GM15510 (cell line): ENCODE data around the gene PKLR.

ENCODE experiments used
- POLR2A ChIP-seq: IDR thresholded peaks from 3 replicates; pipeline ENCODE4 v1.6.1; 2011; ENCODE audit warnings: borderline replicate concordance; ENCODE audit not compliant: insufficient read length; ENCODE audit errors: extremely low read depth

Gene PKLR

DNA sequence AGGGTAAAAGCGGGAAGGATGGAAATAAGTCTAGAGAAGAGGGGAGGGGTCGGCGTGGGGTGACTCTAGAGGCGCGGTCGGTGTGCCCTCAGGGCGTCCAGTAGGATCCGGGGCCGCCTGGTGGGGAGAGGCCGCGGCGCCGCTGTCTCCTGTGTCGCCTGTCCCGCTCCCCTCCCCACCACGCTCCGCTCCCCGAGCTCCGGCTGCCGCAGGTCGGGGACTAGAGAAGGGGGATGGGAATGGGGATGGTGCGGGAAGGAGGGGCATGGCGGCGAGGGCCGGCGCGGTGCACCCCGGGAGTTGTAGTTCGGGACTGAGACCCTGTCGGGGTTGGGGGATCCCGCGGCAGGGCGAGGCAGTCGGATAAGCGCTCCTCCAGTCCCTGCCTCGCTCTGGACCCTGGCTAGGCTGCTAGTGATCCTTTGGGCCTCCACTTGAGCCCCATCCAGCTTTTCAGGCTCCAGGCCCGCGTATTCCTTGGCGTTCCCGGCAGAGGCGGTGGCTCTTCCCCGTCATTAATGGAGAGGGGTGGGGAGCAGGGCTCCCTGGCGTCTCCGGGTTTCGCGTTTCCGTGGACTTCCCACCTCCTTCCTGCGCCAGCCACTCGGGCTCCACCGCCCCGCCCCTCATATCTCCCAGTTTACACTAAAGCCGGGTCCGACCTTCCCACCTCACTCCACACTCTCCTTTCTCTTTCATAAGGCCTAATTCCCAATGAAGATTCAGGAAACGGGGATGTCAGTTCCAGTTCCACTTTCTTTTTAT, 45.8 kb downstream of the PKLR start, which contains the start of gene ENTREP3:
Gene ENTREP3, minus strand, starts transcription at position 241 of the 765 bp plus-strand sequence. CDS start 606 bp downstream, outside the sequence.
- TF ChIP-seq POLR2A, result peak; percentile 65

DNA sequence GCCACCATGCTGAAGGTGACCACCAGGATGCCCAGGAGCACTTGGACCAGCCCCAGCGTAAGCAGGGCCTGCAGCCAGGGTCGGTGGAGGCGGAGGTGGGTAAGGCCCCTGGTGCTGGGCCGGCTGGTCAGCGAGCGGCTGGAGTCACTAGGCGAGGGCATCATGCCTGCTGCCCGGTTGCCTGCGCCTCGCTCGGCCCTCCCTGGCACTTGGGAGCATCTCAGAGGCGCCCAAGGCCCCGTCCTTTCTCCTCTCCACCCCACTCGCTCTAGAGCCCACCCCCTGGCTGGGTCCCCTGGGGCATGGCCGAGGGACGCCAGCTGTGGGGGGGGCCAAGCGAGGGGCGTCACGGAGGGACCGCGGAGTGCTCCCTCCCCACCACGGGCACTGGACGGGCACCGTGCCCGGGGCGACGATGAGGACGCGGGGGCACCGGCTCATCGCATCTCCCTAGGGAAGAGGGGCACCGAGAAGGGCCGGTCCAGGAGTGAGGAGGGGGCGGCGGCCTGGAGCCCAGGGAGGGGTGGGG, 46.5 kb downstream of the PKLR start:
- TF ChIP-seq POLR2A, result no peak

DNA sequence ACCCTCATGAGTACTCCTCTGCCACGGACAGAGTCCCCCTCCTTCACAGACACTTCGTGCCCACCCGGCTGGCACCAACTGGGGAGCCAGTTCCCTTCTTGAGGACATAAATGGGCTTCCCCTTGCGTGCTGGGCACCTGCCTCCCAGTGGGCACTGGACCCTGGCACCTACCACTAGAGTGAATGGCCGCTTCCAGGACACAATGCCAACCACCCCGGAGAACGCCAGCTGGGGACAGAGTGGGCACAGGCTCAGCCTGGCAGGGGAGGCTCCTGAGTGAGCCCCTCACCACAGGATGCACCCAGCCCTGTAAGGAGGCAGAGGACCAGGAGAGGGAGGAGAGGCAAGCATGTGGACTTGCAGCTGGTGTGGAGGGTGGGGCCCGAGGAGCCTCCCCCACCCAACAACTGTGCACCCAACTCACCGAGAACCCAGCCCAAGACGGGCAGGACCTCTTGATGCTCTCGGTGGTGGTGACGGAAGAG, 47.0 kb downstream of the PKLR start:
- no peak for TF ChIP-seq POLR2A

DNA sequence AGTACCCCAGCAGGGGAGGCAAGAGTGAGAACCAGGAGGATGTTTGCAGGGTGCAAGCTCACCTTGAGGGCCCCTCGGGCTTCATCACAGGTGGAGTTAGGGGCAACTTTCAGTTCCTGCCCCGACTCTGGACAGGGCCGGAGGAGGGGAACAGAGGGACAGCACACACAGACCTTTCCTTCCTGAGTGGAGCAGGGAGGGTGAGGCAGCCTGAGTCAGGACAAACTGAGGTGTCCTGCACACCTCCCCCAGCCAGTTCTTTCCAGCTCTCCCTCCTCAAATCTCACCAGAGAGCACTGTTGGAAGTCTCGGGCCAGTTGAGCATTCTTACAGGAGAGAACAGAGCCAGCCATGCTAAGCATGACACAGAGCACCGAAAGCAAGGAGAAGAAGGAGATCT, 47.4 kb downstream of the PKLR start:
- no peak for TF ChIP-seq POLR2A

DNA sequence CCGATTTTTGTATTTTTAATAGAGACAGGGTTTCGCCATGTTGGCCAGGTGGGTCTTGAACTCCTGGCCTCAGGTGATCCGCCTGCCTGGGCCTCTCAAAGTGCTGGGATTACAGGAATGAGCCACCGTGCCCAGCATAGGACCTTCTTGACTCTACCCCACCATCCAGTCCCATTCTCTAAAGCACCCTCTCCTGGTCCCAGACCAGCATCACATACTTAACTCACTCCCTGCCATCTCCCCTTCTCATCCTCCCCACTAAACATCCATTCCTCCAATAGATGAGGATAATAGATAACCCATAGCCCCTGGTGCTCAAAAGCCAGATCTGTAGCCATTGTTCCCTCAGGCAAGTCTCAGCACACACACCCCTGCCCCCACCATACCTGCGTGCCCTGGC, 48.0 kb downstream of the PKLR start:
- no peak for TF ChIP-seq POLR2A

DNA sequence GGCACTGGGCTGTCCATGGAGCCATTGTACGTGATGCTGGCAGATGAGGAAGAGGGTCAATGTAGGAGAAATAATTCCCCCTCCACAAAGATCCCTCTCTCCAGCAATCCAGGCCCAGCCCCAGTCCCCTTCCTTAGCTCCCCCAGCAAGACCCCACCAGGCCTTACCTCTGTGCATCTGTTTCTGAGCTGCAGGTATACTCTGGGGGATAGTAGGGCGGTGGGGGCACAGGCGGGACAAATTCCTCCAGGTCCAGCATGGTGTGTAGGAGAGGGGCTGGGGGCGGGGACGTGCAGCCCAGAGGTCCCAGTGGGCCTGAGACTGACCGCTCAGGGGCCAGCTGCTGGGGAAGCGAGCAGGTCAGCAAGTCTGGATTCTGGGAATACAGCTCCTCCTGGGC, 49.7 kb downstream of the PKLR start:
- no peak for TF ChIP-seq POLR2A

DNA sequence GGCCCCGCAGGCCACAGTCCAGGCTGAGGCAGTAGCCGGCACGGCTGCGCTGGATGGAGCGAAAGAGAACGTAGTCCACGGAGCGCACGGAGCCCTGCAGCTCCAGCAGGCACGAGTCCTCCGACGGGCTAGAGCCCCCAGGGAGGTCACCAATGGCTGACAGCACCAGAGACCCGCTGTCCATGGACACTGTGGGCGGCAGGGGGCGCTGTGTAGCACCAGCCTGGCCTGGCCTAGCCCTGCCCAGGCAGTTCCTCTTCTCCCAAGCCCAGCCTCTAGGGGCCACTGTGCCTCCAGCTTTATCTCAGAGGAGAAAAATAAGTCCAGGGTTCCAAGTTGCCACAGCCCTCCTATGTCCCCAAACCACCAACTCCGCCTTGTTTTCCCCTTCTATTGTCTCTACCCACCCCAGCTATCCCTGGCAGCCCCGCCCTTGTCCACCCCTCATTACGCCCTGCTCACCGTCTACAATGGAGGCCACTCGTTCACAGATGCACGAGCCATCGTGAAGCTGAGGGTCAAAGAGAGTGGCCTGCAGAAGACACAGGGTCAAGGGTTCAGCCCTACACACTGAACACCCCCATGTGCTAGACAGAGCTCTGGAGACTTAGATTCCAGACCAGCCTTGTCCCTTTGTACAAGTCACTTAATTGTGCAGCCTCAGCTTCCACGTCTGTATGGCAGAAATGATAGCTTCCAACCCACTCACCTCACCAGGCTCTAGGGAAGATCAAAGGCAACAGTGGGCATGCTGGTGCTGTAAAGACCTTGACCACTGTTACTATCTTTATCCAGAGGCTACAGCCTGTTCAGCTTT, 50.4 kb downstream of the PKLR start:
- peak; percentile 28 for TF ChIP-seq POLR2A

DNA sequence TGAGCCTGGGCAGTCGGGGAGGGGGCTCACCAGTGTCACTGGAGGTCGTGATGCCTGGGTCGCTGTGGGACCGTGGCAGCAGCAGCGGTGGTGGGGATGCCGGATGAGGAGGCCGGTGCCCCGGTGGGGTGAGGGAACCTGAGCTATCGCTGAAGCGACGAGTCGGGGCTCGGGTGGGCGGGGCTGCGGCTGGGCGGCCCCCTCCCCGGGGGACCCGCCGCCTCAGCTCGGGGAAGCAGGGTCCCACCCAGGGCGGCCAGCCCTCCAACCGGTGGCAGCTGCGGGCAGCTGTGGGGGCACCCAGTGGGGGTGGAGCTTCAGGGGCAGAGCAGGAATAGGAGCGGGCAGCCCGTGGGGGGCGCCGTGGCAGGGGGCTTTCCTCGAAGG, 51.0 kb downstream of the PKLR start:
- no peak for TF ChIP-seq POLR2A

DNA sequence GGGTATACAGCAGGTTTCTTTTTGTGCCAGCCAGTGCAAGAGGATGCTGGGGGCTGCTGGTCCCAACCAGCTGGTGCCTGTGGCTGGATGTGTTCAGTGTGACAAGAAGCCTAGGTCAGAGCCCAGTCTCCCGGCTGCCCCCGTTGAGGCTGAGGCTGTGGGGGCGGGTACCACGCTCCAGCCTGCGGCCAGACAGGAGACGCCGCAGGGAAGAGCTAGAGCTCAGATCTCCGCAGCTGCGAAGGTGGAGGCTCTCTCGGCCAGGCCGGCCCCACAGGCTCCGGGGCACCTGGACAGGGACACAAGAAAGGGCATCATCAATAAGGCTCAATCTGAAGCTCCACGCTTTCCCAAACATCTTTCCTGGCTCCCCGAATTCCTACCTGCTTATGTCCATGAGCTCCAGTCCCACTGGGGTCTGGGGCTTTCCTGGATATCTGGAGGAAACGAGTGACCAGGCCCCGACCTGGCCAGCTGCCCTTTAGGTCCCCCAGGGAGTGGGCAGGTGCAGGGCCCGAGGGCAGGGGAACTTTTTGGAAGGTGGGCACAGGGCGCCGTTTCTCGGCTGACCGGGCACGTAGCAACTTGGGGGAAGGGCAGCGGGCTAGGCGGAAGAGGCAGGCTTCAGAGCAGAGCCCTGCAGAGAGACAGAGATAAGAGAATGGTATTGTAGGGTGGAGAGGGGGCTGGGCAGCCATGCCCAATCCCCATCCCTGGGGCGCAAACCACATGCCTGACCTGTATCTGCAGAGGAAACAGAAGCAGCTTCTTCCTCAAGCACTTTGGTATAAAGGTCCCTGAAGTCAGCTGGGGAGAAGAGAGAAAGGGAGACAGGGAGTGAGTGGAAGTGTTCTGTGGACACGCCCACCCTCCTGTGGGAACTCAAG, 53.3 kb downstream of the PKLR start:
- no peak for TF ChIP-seq POLR2A

DNA sequence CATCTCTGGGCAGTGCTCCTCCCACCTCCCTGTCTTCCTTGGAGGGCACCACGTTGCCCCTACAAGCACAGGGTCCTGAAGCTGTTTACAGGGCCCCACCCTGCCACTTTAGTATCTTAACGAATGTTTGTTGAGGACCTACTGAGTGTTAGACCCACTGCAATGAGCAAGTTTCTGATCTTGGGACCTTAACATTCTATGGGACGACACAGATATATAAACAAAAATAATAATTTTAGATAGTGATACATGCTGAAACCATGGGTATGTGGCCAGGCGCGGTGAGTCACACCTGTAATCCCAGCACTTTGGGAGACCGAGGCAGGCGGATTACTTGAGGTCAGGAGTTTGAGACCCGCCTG, 56.1 kb downstream of the PKLR start:
- TF ChIP-seq POLR2A, result no peak

DNA sequence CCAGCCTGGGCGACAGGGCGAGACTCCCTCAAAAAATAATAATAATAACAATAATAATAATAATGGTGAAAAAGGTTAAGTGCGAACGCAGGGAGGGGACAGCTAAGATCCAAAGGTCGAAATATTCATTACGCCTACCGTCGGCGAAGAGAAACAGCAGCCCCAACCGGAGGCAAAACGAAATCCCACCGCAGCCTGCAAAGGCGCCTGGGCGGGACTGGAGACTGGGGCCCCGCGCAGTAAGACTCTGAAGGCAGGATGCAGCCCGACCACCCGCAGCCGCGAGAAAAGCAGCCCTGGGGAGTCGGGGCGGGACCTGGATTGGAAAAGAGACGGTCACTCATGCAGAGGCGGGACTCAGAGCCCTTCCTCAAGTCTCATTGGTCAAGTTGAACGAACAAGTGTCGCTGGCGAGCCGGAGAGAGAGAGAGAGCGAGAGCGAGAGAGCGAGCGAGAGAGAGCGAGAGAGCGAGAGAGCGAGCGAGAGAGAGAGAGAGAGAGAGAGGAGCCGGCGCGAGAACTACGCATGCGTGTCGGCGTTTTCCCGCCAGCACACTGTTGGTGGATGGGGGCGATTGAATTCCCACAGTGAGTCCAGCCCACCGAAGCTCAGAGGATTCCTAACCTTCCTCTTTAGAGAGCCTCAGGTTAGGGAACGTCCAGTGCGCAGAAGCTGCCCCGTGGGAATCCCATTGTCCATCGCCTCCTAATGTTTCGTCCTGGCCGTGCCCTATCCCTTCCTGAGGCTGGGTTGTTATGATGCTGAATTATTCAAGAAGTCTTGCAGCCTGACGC, 56.7 kb downstream of the PKLR start:
- TF ChIP-seq POLR2A, result peak; percentile 97

DNA sequence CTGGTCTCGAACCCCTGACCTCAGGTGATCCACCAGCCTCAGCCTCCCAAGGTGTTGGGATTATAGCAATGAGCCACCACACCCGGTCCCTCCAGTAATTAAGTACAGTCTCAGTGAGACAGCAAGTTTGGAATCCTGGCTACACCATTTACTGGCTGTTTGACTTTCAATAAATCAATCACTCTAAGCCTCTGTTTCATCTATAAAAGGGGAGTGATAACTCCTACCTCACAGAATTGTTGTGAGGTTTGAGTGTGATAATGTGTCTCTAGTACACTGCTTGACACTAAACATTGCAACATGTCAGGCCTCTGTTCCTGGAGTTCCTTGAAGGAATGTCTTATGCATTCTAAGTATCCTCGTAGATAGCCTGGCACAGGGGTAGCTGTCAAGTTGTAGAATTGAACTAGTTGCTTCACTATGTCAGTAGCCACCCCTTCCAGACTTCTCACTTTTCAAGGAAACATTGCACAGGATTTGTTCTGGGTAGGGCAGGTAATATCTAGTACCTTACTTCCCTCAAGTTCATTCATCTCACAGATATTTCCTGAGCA, 58.4 kb downstream of the PKLR start:
- no peak for TF ChIP-seq POLR2A

DNA sequence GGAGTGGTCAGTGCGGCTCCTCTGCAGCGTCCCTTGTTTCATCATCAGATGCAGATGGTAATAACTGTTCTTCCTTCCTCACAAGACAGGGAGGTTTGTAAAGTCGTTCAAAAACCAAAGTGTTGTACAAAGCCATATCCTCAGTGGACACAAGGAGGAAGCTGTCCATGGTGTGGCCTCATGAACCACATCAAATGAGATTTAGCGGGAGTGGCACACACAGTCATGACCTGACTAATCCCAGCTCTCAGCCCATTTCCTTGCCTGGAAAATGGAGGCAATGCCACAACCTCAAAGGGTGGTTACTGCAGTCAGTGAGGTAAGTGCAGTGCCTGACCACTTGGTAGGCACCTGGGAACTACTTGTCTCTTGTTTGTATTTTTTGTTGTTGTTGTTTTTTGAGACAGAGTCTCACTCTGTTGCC, 59.4 kb downstream of the PKLR start:
- TF ChIP-seq POLR2A, result no peak

DNA sequence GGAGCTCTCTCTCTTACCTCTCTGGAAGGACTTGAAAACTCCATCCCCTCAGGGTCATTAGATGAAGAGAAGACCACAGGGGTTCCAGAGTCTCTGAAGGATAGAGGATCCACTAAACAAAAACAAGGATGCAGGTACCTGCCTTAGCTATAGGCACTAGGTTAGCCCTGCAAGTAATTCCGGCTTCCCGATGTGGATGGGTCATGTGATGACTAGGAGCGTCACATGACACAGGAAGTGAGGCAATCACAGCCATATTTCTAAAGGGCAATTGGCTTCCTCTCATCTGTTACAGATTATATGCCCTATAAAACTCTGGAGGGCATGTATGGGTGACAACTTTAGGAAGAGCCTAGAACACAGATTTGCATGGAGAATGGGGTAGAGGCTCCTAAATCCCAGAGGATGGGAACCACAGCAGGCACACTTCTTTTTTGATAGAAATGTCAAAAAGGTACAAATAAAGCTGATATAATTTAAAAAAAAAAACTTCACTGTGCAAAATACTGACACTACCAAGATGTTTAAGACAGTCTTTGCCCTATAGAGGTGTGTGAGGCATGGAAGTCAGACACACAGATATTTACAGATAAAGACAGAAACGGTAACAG, 60.1 kb downstream of the PKLR start:
- peak; percentile 24 for TF ChIP-seq POLR2A
